HCT116 (cell line): ENCODE results near the gene KIRREL2. TPM values are rescaled to one million over a fixed set of nuclear protein-coding genes. Genes with fewer than 3 reads are reported as not detected.

Experiments used
- ATAC-seq: fragments of 200-7000 bp; cut with Tn5 transposase; 2 replicates; pipeline ENCODE4 v1.9.1; 2020; ENCODE audit warnings: mild to moderate bottlenecking, moderate library complexity
- BruUV-seq: library from RNA; stranded (reverse); fragments of 400-500 nt; replicated peaks from 2 replicates; lab custom pipeline; 2021; lab: Mats Ljungman, UMichigan
- CTCF ChIA-PET: fragments of 300-600 bp; sonication (Branson Sonifier 250); formaldehyde crosslinking; loops from one replicate; lab custom pipeline; 2021; ENCODE audit warnings: antibody characterized with exemption; lab: Charles Lee
- POLR2A ChIA-PET: fragments of 300-600, 350-600 bp; sonication (Branson Sonifier 250); formaldehyde crosslinking; loops from one replicate; lab custom pipeline; 2021; ENCODE audit warnings: antibody characterized with exemption; lab: Charles Lee
- RAD21 ChIA-PET, 2 experiments: fragments of 300-600 bp; sonication (Branson Sonifier 250); formaldehyde crosslinking; loops; one replicate each; lab custom pipeline; 2023; ENCODE audit warnings: low total read pairs in 2 of 2; ENCODE audit not compliant: uncharacterized antibody in 2 of 2, unreplicated experiment in 2 of 2, low non-redundant PET in 1 of 2; lab: Charles Lee
- DNase-seq: peaks from one replicate; pipeline ENCODE4 v3.0.0-alpha.2; 2010; ENCODE audit warnings: low read depth, low spot score
- H2AFZ ChIP-seq: fragments of 200-600 bp; shearing (Covaris generic), sonication (generic); 2 replicates; pipeline ENCODE4 v1.6.1; 2017; ENCODE audit warnings: low read depth, mixed run types, mixed read lengths, antibody characterized with exemption, low read length; ENCODE audit not compliant: poor library complexity, severe bottlenecking
- H3K27ac ChIP-seq: 2 replicates; pipeline ENCODE4 v1.5.1; 2012; ENCODE audit warnings: low read depth, low read length
- H3K27me3 ChIP-seq: fragments of 200-600 bp; sonication (generic); 2 replicates; pipeline ENCODE4 v1.6.1; 2016; ENCODE audit warnings: mixed run types, low read length, mixed read lengths; ENCODE audit not compliant: insufficient read depth
- H3K36me3 ChIP-seq, 2 experiments: fragments of 200-500 bp in 1 of 2; fragments of 200-600 bp in 1 of 2; sonication (Bioruptor generic) in 1 of 2; sonication (generic) in 1 of 2; 2 replicates each; pipeline versions ENCODE4 v1.5.1 to v1.6.1; 2014 to 2016; ENCODE audit warnings: low read length in 2 of 2, inconsistent platforms in 1 of 2, mixed read lengths in 1 of 2, mixed run types in 1 of 2; ENCODE audit not compliant: insufficient read depth in 2 of 2, control insufficient read depth in 1 of 2
- H3K4me1 ChIP-seq, 2 experiments: fragments of 200-600 bp in 1 of 2; sonication (generic) in 1 of 2; 2 replicates each; pipeline versions ENCODE4 v1.5.1 to v1.6.1; 2012 to 2017; ENCODE audit warnings: low read length in 2 of 2, inconsistent platforms in 1 of 2, mild to moderate bottlenecking in 1 of 2, mixed read lengths in 1 of 2, mixed run types in 1 of 2, moderate library complexity in 1 of 2; ENCODE audit not compliant: insufficient read depth in 2 of 2, control insufficient read depth in 1 of 2
- H3K4me2 ChIP-seq: fragments of 200-600 bp; sonication (generic); 2 replicates; pipeline ENCODE4 v1.6.1; 2017; ENCODE audit warnings: mixed run types, low read length, mixed read lengths
- H3K4me3 ChIP-seq, 2 experiments: fragments of 200-600 bp in 1 of 2; sonication (generic) in 1 of 2; replicated peaks in 1 of 2; 2 replicates each; pipeline ENCODE4 v1.5.1; 2011 to 2016; ENCODE audit warnings: low read length in 2 of 2, control low read depth in 1 of 2, low read depth in 1 of 2, mild to moderate bottlenecking in 1 of 2, mixed read lengths in 1 of 2, mixed run types in 1 of 2
- H3K79me2 ChIP-seq: fragments of 200-600 bp; sonication (generic); 2 replicates; pipeline ENCODE4 v1.6.1; 2017; ENCODE audit warnings: mild to moderate bottlenecking, mixed run types, low read length, moderate library complexity, mixed read lengths; ENCODE audit not compliant: insufficient read depth
- H3K9ac ChIP-seq: fragments of 200-600 bp; sonication (generic); 2 replicates; pipeline ENCODE4 v1.6.1; 2016; ENCODE audit warnings: low read length, mixed read lengths
- H3K9me2 ChIP-seq: fragments of 200-600 bp; sonication (generic), shearing (Covaris generic); 2 replicates; pipeline ENCODE4 v1.6.1; 2017; ENCODE audit warnings: mixed run types, mild to moderate bottlenecking, moderate library complexity; ENCODE audit not compliant: insufficient read depth
- H3K9me3 ChIP-seq, 2 experiments: fragments of 200-500 bp in 1 of 2; fragments of 200-600 bp in 1 of 2; sonication (Bioruptor generic) in 1 of 2; sonication (generic) in 1 of 2; 2 replicates each; pipeline ENCODE4 v1.6.1; 2014 to 2017; ENCODE audit warnings: low read length in 2 of 2, mixed read lengths in 2 of 2, inconsistent platforms in 1 of 2, low read depth in 1 of 2, mild to moderate bottlenecking in 1 of 2, mixed run types in 1 of 2, moderate library complexity in 1 of 2; ENCODE audit not compliant: control insufficient read depth in 1 of 2, insufficient read depth in 1 of 2
- H4K20me1 ChIP-seq: fragments of 200-600 bp; sonication (generic), shearing (Covaris generic); 2 replicates; pipeline ENCODE4 v1.6.1; 2017; ENCODE audit warnings: mixed run types, mild to moderate bottlenecking, moderate library complexity; ENCODE audit not compliant: insufficient read depth
- ATF3 ChIP-seq: IDR thresholded peaks from 2 replicates; pipeline ENCODE4 v1.6.1; 2012
- CEBPB ChIP-seq: IDR thresholded peaks from 2 replicates; pipeline ENCODE4 v1.6.1; 2012; ENCODE audit warnings: low read depth
- EGR1 ChIP-seq: IDR thresholded peaks from 2 replicates; pipeline ENCODE4 v1.6.1; 2012; ENCODE audit warnings: low read depth
- EZH2 ChIP-seq: fragments of 200-600 bp; sonication (generic); IDR thresholded peaks from 2 replicates; pipeline ENCODE4 v1.6.1; 2017; ENCODE audit warnings: antibody characterized with exemption, mixed run types
- EZH2phosphoT487 ChIP-seq: fragments of 200-600 bp; IDR thresholded peaks from 2 replicates; pipeline ENCODE4 v1.6.1; 2018; ENCODE audit warnings: antibody characterized with exemption, borderline replicate concordance
- FOSL1 ChIP-seq: IDR thresholded peaks from 2 replicates; pipeline ENCODE4 v1.6.1; 2012; ENCODE audit warnings: low read depth
- MAX ChIP-seq: IDR thresholded peaks from 2 replicates; pipeline ENCODE4 v1.6.1; 2012
- POLR2AphosphoS5 ChIP-seq: IDR thresholded peaks from 2 replicates; pipeline ENCODE4 v1.6.1; 2011; ENCODE audit warnings: mild to moderate bottlenecking, low read depth, low read length, moderate library complexity
- REST ChIP-seq: IDR thresholded peaks from 2 replicates; pipeline ENCODE4 v1.6.1; 2012; ENCODE audit warnings: low read depth
- SIN3A ChIP-seq: IDR thresholded peaks from 2 replicates; pipeline ENCODE4 v1.6.1; 2012; ENCODE audit warnings: low read depth
- TCF7L2 ChIP-seq: IDR thresholded peaks from 2 replicates; pipeline ENCODE4 v1.7.0; 2011; ENCODE audit warnings: borderline replicate concordance, inconsistent platforms; ENCODE audit not compliant: insufficient read depth, insufficient read length; ENCODE audit errors: extremely low read depth
- ZNF274 ChIP-seq: fragments of 200-500 bp; sonication (Bioruptor generic); IDR thresholded peaks from 2 replicates; pipeline ENCODE4 v1.6.1; 2014; ENCODE audit warnings: mild to moderate bottlenecking, low read depth, low read length, inconsistent platforms
- intact Hi-C: fragments of 100-400 bp; cut with micrococcal nuclease; formaldehyde crosslinking; loops from 2 replicates; pipeline ENCODE4 v1.10.0; 2022
- total RNA-seq: library from RNA; stranded (reverse); gene quantifications from one replicate; pipeline ENCODE4 v1.2.1, GENCODE V29; 2021; ENCODE audit not compliant: unreplicated experiment

The KIRREL2 gene
- total RNA-seq, 1 experiment from 2014 or later, result 1.3 TPM

GRCh38 chr19:35879770-35880317 lies 23.1 kb downstream of the KIRREL2 start (continued):
- TF ChIP-seq REST, result peak; percentile 98

GRCh38 chr19:35882114-35882832 lies 25.6 kb downstream of the KIRREL2 start:
- no TSS peak for BruUV-seq
- POLR2A ChIA-PET, result interaction anchor here (1.1 kb wide), 1 partner anchor 12 kb away, joined by 3 read pairs; no protein-coding TSS in a partner anchor
- Histone ChIP-seq H3K4me2 (no peak overlapping the region), H3K9me3 (no peaks in the 10 kb centered on the region), H3K4me1 (peaks cover 2 to 11% of the 10 kb centered on the region in 2 experiments; a peak in 2 of 4 replicates), H3K4me3 (no peak overlapping the region), H3K36me3 (peaks cover 0 to 4% of the 10 kb centered on the region in 2 experiments; a peak in 2 of 4 replicates), H3K9me2 (no peaks in the 10 kb centered on the region), H2AFZ (no peak overlapping the region), H3K9ac (no peak overlapping the region), H3K27me3 (no peaks in the 10 kb centered on the region), H4K20me1 (no peaks in the 10 kb centered on the region), H3K79me2 (no peaks in the 10 kb centered on the region), H3K27ac (no peak overlapping the region)
- intact Hi-C loops, result loop anchor here (1.0 to 10.0 kb wide), 5 partner anchors 49 to 289 kb away; partner anchors contain the start of genes THAP8 and WDR62
- peak; percentile 67 for DNase-seq
- ATAC-seq, result no peak
- RAD21 ChIA-PET, result interaction anchor here (1.0 to 2.6 kb wide), 2 partner anchors 49 kb away, joined by 4 to 16 read pairs; no protein-coding TSS in a partner anchor
- CTCF ChIA-PET, result interaction anchor here (0.7 to 3.3 kb wide), 5 partner anchors 12 to 62 kb away, joined by 3 to 29 read pairs (median 3); no protein-coding TSS in a partner anchor
- TF ChIP-seq MAX, result no peak
- TF ChIP-seq POLR2AphosphoS5, result no peak
- no peak for TF ChIP-seq EZH2
- no peak for TF ChIP-seq EZH2phosphoT487
- TF ChIP-seq CEBPB, result 0 out of 2 replicates have a peak, but pooled peaks have one; percentile 11
- no peak for TF ChIP-seq FOSL1
- TF ChIP-seq ZNF274, result no peak
- no peak for TF ChIP-seq REST
- TF ChIP-seq TCF7L2, result no peak
- no peak for TF ChIP-seq SIN3A
- no peak for TF ChIP-seq EGR1
- TF ChIP-seq ATF3, result no peak
